HepG2 (cell line): ENCODE measurements around the gene STIM2. TPM values are rescaled to one million over a fixed set of nuclear protein-coding genes. Genes with fewer than 3 reads are reported as not detected.
"Not testable (repeated sequence)": the region's sequence is repeated elsewhere in the genome, so short reads cannot be mapped to it uniquely, and the experiment has no call there.

Experiments used
- ATAC-seq: fragments of 200-7000 bp; cut with Tn5 transposase; 3 replicates; pipeline ENCODE4 v1.9.1; 2020; ENCODE audit warnings: mild to moderate bottlenecking, moderate library complexity
- BruUV-seq: library from RNA; stranded (reverse); fragments of 400-500 nt; replicated peaks from 2 replicates; lab custom pipeline; 2021; lab: Mats Ljungman, UMichigan
- CTCF ChIA-PET: fragments of 300-600 bp; formaldehyde crosslinking; extraction: SDS; loops from one replicate; lab custom pipeline; 2021; ENCODE audit warnings: low total read pairs, inconsistent platforms, low intra/inter-chr PET ratio; lab: Yijun Ruan, JAX
- POLR2A ChIA-PET: fragments of 350-600 bp; sonication (Branson Sonifier 250); formaldehyde crosslinking; loops from one replicate; lab custom pipeline; 2020; ENCODE audit warnings: antibody characterized with exemption, inconsistent platforms; lab: Yijun Ruan, JAX
- DNase-seq: peaks from one replicate; pipeline ENCODE4 v3.0.0-alpha.2; 2015; ENCODE audit warnings: low spot score
- FAIRE-seq: peaks from 3 replicates; lab custom pipeline; 2011; peaks lifted over from hg19 to GRCh38; lab: Jason Lieb, UNC
- H2AFZ ChIP-seq: one replicate; pipeline ENCODE4 v1.6.1; 2011; ENCODE audit warnings: low read length, inconsistent platforms
- H3K27ac ChIP-seq: fragments of 300-600 bp; 3 replicates; pipeline ENCODE4 v1.8.0; 2011; ENCODE audit warnings: mixed run types, mild to moderate bottlenecking, mixed read lengths, low read length, inconsistent platforms; ENCODE audit not compliant: insufficient read depth; ENCODE audit errors: extremely low read length
- H3K27me3 ChIP-seq, 2 experiments: fragments of 200-600 bp in 1 of 2; 2 replicates in 1 of 2; 3 replicates in 1 of 2; pipeline versions ENCODE4 v1.6.0 to v1.8.0; 2011; ENCODE audit warnings: low read length in 2 of 2, mild to moderate bottlenecking in 2 of 2, moderate library complexity in 2 of 2, inconsistent platforms in 1 of 2; ENCODE audit not compliant: insufficient read depth in 2 of 2, control insufficient read depth in 1 of 2
- H3K36me3 ChIP-seq, 2 experiments: fragments of 200-600 bp in 1 of 2; replicated peaks in 1 of 2; 2 replicates in 1 of 2; 3 replicates in 1 of 2; pipeline versions ENCODE4 v1.5.1 to v1.8.0; 2011; ENCODE audit warnings: low read length in 2 of 2, inconsistent platforms in 1 of 2; ENCODE audit not compliant: insufficient read depth in 2 of 2, control insufficient read depth in 1 of 2
- H3K4me1 ChIP-seq: 2 replicates; pipeline ENCODE4 v1.5.1; 2012; ENCODE audit warnings: low read length, inconsistent platforms; ENCODE audit not compliant: insufficient read depth
- H3K4me2 ChIP-seq: 2 replicates; pipeline ENCODE4 v1.6.0; 2011; ENCODE audit warnings: low read depth, low read length, inconsistent platforms
- H3K4me3 ChIP-seq, 3 experiments: fragments of 200-600 bp in 1 of 3; sonication (generic), shearing (Covaris generic) in 1 of 3; replicated peaks in 1 of 3; 2 replicates each; pipeline ENCODE4 v1.5.1; 2011 to 2016; ENCODE audit warnings: low read length in 3 of 3, inconsistent platforms in 2 of 3, low read depth in 2 of 3, mild to moderate bottlenecking in 2 of 3, control low read depth in 1 of 3, mixed read lengths in 1 of 3; ENCODE audit not compliant: insufficient read depth in 1 of 3
- H3K79me2 ChIP-seq: one replicate; pipeline ENCODE4 v1.6.1; 2011; ENCODE audit warnings: low read length, inconsistent platforms; ENCODE audit not compliant: insufficient read depth
- H3K9ac ChIP-seq: 2 replicates; pipeline ENCODE4 v1.6.0; 2011; ENCODE audit warnings: mild to moderate bottlenecking, low read depth, low read length, inconsistent platforms; ENCODE audit not compliant: insufficient read depth
- H3K9me3 ChIP-seq: 2 replicates; pipeline ENCODE4 v1.5.1; 2012; ENCODE audit warnings: mild to moderate bottlenecking, low read length
- H4K20me1 ChIP-seq: 2 replicates; pipeline ENCODE4 v1.6.0; 2011; ENCODE audit warnings: inconsistent platforms, mild to moderate bottlenecking, low read length, moderate library complexity; ENCODE audit not compliant: insufficient read depth
- BRF2 ChIP-seq: sonication (generic); formaldehyde crosslinking; IDR thresholded peaks from 2 replicates; pipeline ENCODE4 v1.8.1; 2022; ENCODE audit warnings: mild to moderate bottlenecking, missing genetic modification reagents
- CTCF ChIP-seq: sonication (generic); formaldehyde crosslinking; IDR thresholded peaks from 2 replicates; pipeline ENCODE4 v1.5.0; 2020; ENCODE audit warnings: mild to moderate bottlenecking, missing genetic modification reagents, moderate library complexity
- KLF13 ChIP-seq: sonication (generic); formaldehyde crosslinking; IDR thresholded peaks from 2 replicates; pipeline ENCODE4 v1.4.0; 2020; ENCODE audit warnings: mild to moderate bottlenecking, missing genetic modification reagents
- LBX2 ChIP-seq: sonication (generic); formaldehyde crosslinking; IDR thresholded peaks from 2 replicates; pipeline ENCODE4 v1.5.0; 2020; ENCODE audit warnings: missing genetic modification reagents, mild to moderate bottlenecking, borderline replicate concordance
- MYNN ChIP-seq: sonication (generic); formaldehyde crosslinking; IDR thresholded peaks from 2 replicates; pipeline ENCODE4 v1.4.0; 2020; ENCODE audit warnings: mild to moderate bottlenecking, low read depth, missing genetic modification reagents
- ZBTB2 ChIP-seq: sonication (generic); formaldehyde crosslinking; IDR thresholded peaks from 2 replicates; pipeline ENCODE4 v1.8.0; 2022; ENCODE audit warnings: low read depth, missing genetic modification reagents
- ZNF225 ChIP-seq: sonication (generic); formaldehyde crosslinking; IDR thresholded peaks from 2 replicates; pipeline ENCODE4 v1.4.0; 2020; ENCODE audit warnings: mild to moderate bottlenecking, missing genetic modification reagents
- WGBS: methylation state at CpG from one replicate; pipeline ENCODE4 v1.1.6; 2017; ENCODE audit warnings: low lambda C conversion rate; 5-methylcytosine and 5-hydroxymethylcytosine counted together
- in situ Hi-C: cut with HindIII; loops from 2 replicates; pipeline ENCODE4 v1.10.0; 2017; ENCODE audit warnings: low pct_unique_long_range_greater_than_20kb; ENCODE audit not compliant: extremely low pct_ligation_motif_present
- intact Hi-C: fragments of 100-400 bp; cut with micrococcal nuclease; formaldehyde crosslinking; loops from one replicate; pipeline ENCODE4 v1.10.0; 2022; ENCODE audit not compliant: unreplicated experiment
- polyA plus RNA-seq, 8 experiments: library from polyadenylated mRNA; depleted of rRNA in 3 of 8; stranded (reverse) in 7 of 8; unstranded in 1 of 8; fragments of >200 nt; fragmentation: Illumina TruSeq in 4 of 8; extraction: Trizol in 4 of 8; gene quantifications; 2 replicates each; pipeline versions ENCODE4 v1.2.1 to v1.2.3, GENCODE V29; 2011 to 2016; ENCODE audit warnings: low read depth in 4 of 8, missing spikeins in 1 of 8, mixed read lengths in 1 of 8; ENCODE audit not compliant: insufficient read depth in 1 of 8
- total RNA-seq, 5 experiments: library from RNA; depleted of rRNA; stranded (reverse); fragments of >200 nt; fragmentation: Illumina TruSeq; extraction: Trizol; gene quantifications; 2 replicates each; pipeline ENCODE4 v1.2.3, GENCODE V29; 2016; ENCODE audit warnings: low read depth in 1 of 5

Gene STIM2
- total and polyA plus RNA-seq, 2 of the 13 experiments (the other 11 are each of a cell fraction or from before 2014, with no cell fraction given), result 19.3 to 19.4 TPM

GRCh38 chr4:26893491-26893890 is 32.9 kb downstream of the STIM2 start (continued):
- TF ChIP-seq LBX2 (CRISPR knock-in tag) (no peak), BRF2 (no peak), KLF13 (no peak), ZNF225 (CRISPR knock-in tag) (no peak)

GRCh38 chr4:26894881-26895280 is 34.2 kb downstream of the STIM2 start:
- H4K20me1 ChIP-seq, H3K79me2 ChIP-seq, H3K27me3 ChIP-seq, H3K4me2 ChIP-seq, H2AFZ ChIP-seq, BruUV-seq, H3K4me3 ChIP-seq, CTCF ChIA-PET, POLR2A ChIA-PET, H3K4me1 ChIP-seq, in situ Hi-C loops, H3K36me3 ChIP-seq, intact Hi-C loops, H3K27ac ChIP-seq, H3K9ac ChIP-seq, FAIRE-seq, DNase-seq, H3K9me3 ChIP-seq, ATAC-seq: not testable (repeated sequence)
- WGBS, result 98% methylated on average over 7 of the region's 7 CpGs

- no peaks in the 10 kb centered on the region for H3K27me3 ChIP-seq
- no peaks in the 10 kb centered on the region for H4K20me1 ChIP-seq
- no peaks in the 10 kb centered on the region for H3K36me3 ChIP-seq
- H3K27ac ChIP-seq, result no peak overlapping the region
- H3K79me2 ChIP-seq, result no peaks in the 10 kb centered on the region
- no peaks in the 10 kb centered on the region for H3K9me3 ChIP-seq
- DNase-seq (no peak), ATAC-seq (no peak), FAIRE-seq (no peak)
- H3K4me3 ChIP-seq, result no peak overlapping the region
- no peak overlapping the region for H2AFZ ChIP-seq
- BruUV-seq, result no TSS peak
- in situ Hi-C loops, result no loop called here
- no peak overlapping the region for H3K4me2 ChIP-seq
- 97% methylated on average over 2 of the region's 2 CpGs for WGBS
- POLR2A ChIA-PET, result no interaction called here
- CTCF ChIA-PET, result no interaction called here
- H3K4me1 ChIP-seq, result no peaks in the 10 kb centered on the region
- H3K9ac ChIP-seq, result no peak overlapping the region
- intact Hi-C loops, result no loop called here
- TF ChIP-seq ZBTB2 (CRISPR knock-in tag), result no peak
- TF ChIP-seq CTCF (CRISPR knock-in tag), result no peak
- TF ChIP-seq MYNN, result no peak
Measured at GRCh38 chr4:26896636-26897035, 36.0 kb downstream of the STIM2 start.
